ENCODE results near the gene CETN2. TPM values are rescaled to one million over a fixed set of nuclear protein-coding genes. Genes with fewer than 3 reads are reported as not detected.

CETN2 gene
- total and polyA plus RNA-seq, 4 donors, result 47.7 to 81.8 (median 66.8) TPM

- 78 to 94% methylated on average over 7 to 10 of the region's 10 CpGs for WGBS, 2 donors
Observed at GRCh38 chrX:152876931-152877840, 46.6 kb upstream of the CETN2 start.

GRCh38 chrX:152873361-152873760, 42.8 kb upstream of the CETN2 start:
- Histone ChIP-seq H3K4me3 (no peak overlapping the region), H3K27ac (ENCODE audit: low read depth in 1 of 2, low read length in 1 of 2) (no peak overlapping the region), H3K36me3 (ENCODE audit: control insufficient read depth in 4 of 4, insufficient read depth in 4 of 4, low read length in 4 of 4) (peaks cover 0 to 9% (median 4%) of the 10 kb centered on the region in 4 donors), H3K9ac (ENCODE audit: insufficient read depth in 1 of 2, low read length in 2 of 2) (no peak overlapping the region), H3K4me1 (ENCODE audit: control insufficient read depth in 5 of 5, insufficient read depth in 5 of 5, low read length in 5 of 5) (no peaks in the 10 kb centered on the region), H3K27me3 (ENCODE audit: control insufficient read depth in 3 of 3, insufficient read depth in 3 of 3, low read length in 2 of 3) (peaks cover 0 to 7% (median 0%) of the 10 kb centered on the region in 3 donors), H3K9me3 (ENCODE audit: control insufficient read depth in 4 of 4, insufficient read depth in 3 of 4, low read length in 3 of 4) (peaks cover 0 to 13% (median 3%) of the 10 kb centered on the region in 4 donors)
- 71 to 100% methylated on average over 2 of the region's 2 CpGs for WGBS, 2 donors
- no peak for ATAC-seq (ENCODE audit: insufficient read depth, low FRiP score)
- DNase-seq, result no peak
- TF ChIP-seq, protein P1, sequence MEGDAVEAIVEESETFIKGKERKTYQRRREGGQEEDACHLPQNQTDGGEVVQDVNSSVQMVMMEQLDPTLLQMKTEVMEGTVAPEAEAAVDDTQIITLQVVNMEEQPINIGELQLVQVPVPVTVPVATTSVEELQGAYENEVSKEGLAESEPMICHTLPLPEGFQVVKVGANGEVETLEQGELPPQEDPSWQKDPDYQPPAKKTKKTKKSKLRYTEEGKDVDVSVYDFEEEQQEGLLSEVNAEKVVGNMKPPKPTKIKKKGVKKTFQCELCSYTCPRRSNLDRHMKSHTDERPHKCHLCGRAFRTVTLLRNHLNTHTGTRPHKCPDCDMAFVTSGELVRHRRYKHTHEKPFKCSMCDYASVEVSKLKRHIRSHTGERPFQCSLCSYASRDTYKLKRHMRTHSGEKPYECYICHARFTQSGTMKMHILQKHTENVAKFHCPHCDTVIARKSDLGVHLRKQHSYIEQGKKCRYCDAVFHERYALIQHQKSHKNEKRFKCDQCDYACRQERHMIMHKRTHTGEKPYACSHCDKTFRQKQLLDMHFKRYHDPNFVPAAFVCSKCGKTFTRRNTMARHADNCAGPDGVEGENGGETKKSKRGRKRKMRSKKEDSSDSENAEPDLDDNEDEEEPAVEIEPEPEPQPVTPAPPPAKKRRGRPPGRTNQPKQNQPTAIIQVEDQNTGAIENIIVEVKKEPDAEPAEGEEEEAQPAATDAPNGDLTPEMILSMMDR (IDR thresholded peaks at IDR 0.05; ENCODE audit: control extremely low read depth, extremely low read depth), result no peak

More at GRCh38 chrX:152876931-152877840, 46.6 kb upstream of the CETN2 start:
- Histone ChIP-seq H3K27me3 (ENCODE audit: control insufficient read depth in 3 of 3, insufficient read depth in 3 of 3, low read length in 2 of 3) (peaks cover 0 to 7% (median 0%) of the 10 kb centered on the region in 3 donors), H3K4me3 (no peak overlapping the region), H3K9me3 (ENCODE audit: control insufficient read depth in 4 of 4, insufficient read depth in 3 of 4, low read length in 3 of 4) (peaks cover 0 to 15% (median 3%) of the 10 kb centered on the region in 4 donors), H3K36me3 (ENCODE audit: control insufficient read depth in 4 of 4, insufficient read depth in 4 of 4, low read length in 4 of 4) (no peaks in the 10 kb centered on the region), H3K4me1 (ENCODE audit: control insufficient read depth in 5 of 5, insufficient read depth in 5 of 5, low read length in 5 of 5) (no peaks in the 10 kb centered on the region), H3K9ac (ENCODE audit: insufficient read depth in 1 of 2, low read length in 2 of 2) (no peak overlapping the region), H3K27ac (ENCODE audit: low read depth in 1 of 2, low read length in 1 of 2) (no peak overlapping the region)
- DNase-seq, result no peak
- no peak for ATAC-seq (ENCODE audit: insufficient read depth, low FRiP score)
- TF ChIP-seq, protein P1 (IDR thresholded peaks at IDR 0.05; ENCODE audit: control extremely low read depth, extremely low read depth), result no peak

- Histone ChIP-seq H3K9ac (ENCODE audit: insufficient read depth in 1 of 2, low read length in 2 of 2) (no peak overlapping the region), H3K27ac (ENCODE audit: low read depth in 1 of 2, low read length in 1 of 2) (no peak overlapping the region), H3K36me3 (ENCODE audit: control insufficient read depth in 4 of 4, insufficient read depth in 4 of 4, low read length in 4 of 4) (peaks cover 0 to 11% (median 5%) of the 10 kb centered on the region in 4 donors), H3K4me3 (no peak overlapping the region), H3K27me3 (ENCODE audit: control insufficient read depth in 3 of 3, insufficient read depth in 3 of 3, low read length in 2 of 3) (peaks cover 0 to 7% (median 0%) of the 10 kb centered on the region in 3 donors), H3K9me3 (ENCODE audit: control insufficient read depth in 4 of 4, insufficient read depth in 3 of 4, low read length in 3 of 4) (peaks cover 0 to 13% (median 3%) of the 10 kb centered on the region in 4 donors), H3K4me1 (ENCODE audit: control insufficient read depth in 5 of 5, insufficient read depth in 5 of 5, low read length in 5 of 5) (no peaks in the 10 kb centered on the region)
- DNase-seq (no peak), ATAC-seq (ENCODE audit: insufficient read depth, low FRiP score) (no peak)
- WGBS, 2 donors, result 37% methylated on average over 2 of the region's 2 CpGs; no CpG with 5 or more reads in 1 of the 2 donors
- TF ChIP-seq, protein P1 (IDR thresholded peaks at IDR 0.05; ENCODE audit: control extremely low read depth, extremely low read depth), result no peak
Observed at GRCh38 chrX:152872522-152872921, 42.0 kb upstream of the CETN2 start.

Data from lung (tissue), 12 donors.